Hepatocyte (in vitro differentiated cells): ENCODE results near the gene AUTS2. TPM values are rescaled to one million over a fixed set of nuclear protein-coding genes. Genes with fewer than 3 reads are reported as not detected.

ENCODE experiments used
- DNase-seq: peaks from one replicate; pipeline ENCODE4 v3.0.0-alpha.2; 2016; ENCODE audit warnings: low spot score
- H2AFZ ChIP-seq: fragments of 200-600 bp; sonication (generic); 2 replicates; pipeline ENCODE4 v1.6.0; 2016; ENCODE audit warnings: antibody characterized with exemption, mild to moderate bottlenecking
- H3K27ac ChIP-seq: fragments of 200-600 bp; sonication (generic); 2 replicates; pipeline ENCODE4 v1.5.1; 2016; ENCODE audit warnings: mild to moderate bottlenecking
- H3K27me3 ChIP-seq: fragments of 200-600 bp; sonication (generic); 2 replicates; pipeline ENCODE4 v1.6.1; 2016
- H3K36me3 ChIP-seq: fragments of 200-600 bp; sonication (generic); replicated peaks from 2 replicates; pipeline ENCODE4 v1.5.1; 2016; ENCODE audit warnings: low read depth; ENCODE audit not compliant: insufficient read depth
- H3K4me1 ChIP-seq: fragments of 200-600 bp; sonication (generic); 2 replicates; pipeline ENCODE4 v1.5.1; 2016; ENCODE audit warnings: mild to moderate bottlenecking, moderate library complexity; ENCODE audit not compliant: insufficient read depth
- H3K4me2 ChIP-seq: fragments of 200-600 bp; sonication (generic); 2 replicates; pipeline ENCODE4 v1.6.0; 2016
- H3K4me3 ChIP-seq: fragments of 200-600 bp; sonication (generic); 2 replicates; pipeline ENCODE4 v1.5.1; 2016; ENCODE audit warnings: mild to moderate bottlenecking
- H3K79me2 ChIP-seq: fragments of 200-600 bp; sonication (generic); 2 replicates; pipeline ENCODE4 v1.6.0; 2017; ENCODE audit warnings: mild to moderate bottlenecking
- H3K9me2 ChIP-seq: fragments of 200-600 bp; sonication (generic); replicated peaks from 2 replicates; pipeline ENCODE4 v1.6.0; 2017; ENCODE audit warnings: mild to moderate bottlenecking; ENCODE audit not compliant: insufficient read depth
- H3K9me3 ChIP-seq: fragments of 200-600 bp; sonication (generic); 2 replicates; pipeline ENCODE4 v1.5.1; 2016; ENCODE audit warnings: low read depth, mild to moderate bottlenecking
- H4K20me1 ChIP-seq: fragments of 200-600 bp; sonication (generic); 2 replicates; pipeline ENCODE4 v1.6.0; 2016; ENCODE audit warnings: mild to moderate bottlenecking; ENCODE audit not compliant: insufficient read depth, poor library complexity, severe bottlenecking
- CTCF ChIP-seq: fragments of 200-600 bp; sonication (generic); IDR thresholded peaks from 2 replicates; pipeline ENCODE4 v1.5.1; 2016; ENCODE audit warnings: antibody characterized with exemption, mild to moderate bottlenecking; ENCODE audit not compliant: poor library complexity
- EZH2 ChIP-seq: fragments of 200-600 bp; sonication (generic); IDR thresholded peaks from 2 replicates; pipeline ENCODE4 v1.6.1; 2016; ENCODE audit warnings: antibody characterized with exemption, mild to moderate bottlenecking, borderline replicate concordance
- EZH2phosphoT487 ChIP-seq: fragments of 200-600 bp; sonication (generic); IDR thresholded peaks from one replicate; pipeline ENCODE4 v1.6.1; 2018; ENCODE audit warnings: antibody characterized with exemption, mild to moderate bottlenecking, low read depth, moderate library complexity; ENCODE audit not compliant: unreplicated experiment, severe bottlenecking
- WGBS: methylation state at CpG from one replicate; pipeline ENCODE4 v1.1.6; 2016; ENCODE audit warnings: low lambda C conversion rate; ENCODE audit errors: missing lambda C conversion rate; 5-methylcytosine and 5-hydroxymethylcytosine counted together
- polyA plus RNA-seq: library from polyadenylated mRNA; unstranded; fragments of >200 nt; fragmentation: Nextera tagmentation; extraction: Ambion mirVana; gene quantifications from 2 replicates; pipeline ENCODE4 v1.2.1, GENCODE V29; 2016
- total RNA-seq: library from RNA; depleted of rRNA; stranded (reverse); fragments of >200 nt; gene quantifications from 2 replicates; pipeline ENCODE4 v1.2.3, GENCODE V29; 2014

The AUTS2 gene
- total and polyA plus RNA-seq, 2 experiments from 2014 or later: 34.4 to 40.9 TPM

GRCh38 chr7:69687739-69688433 lies 89.6 kb downstream of the AUTS2 start:
- H3K4me3 ChIP-seq: no peak overlapping the region
- 49% methylated on average over 4 of the region's 4 CpGs for WGBS
- H3K27me3 ChIP-seq: no peaks in the 10 kb centered on the region
- no peaks in the 10 kb centered on the region for H3K36me3 ChIP-seq
- no peak overlapping the region for H2AFZ ChIP-seq
- H3K79me2 ChIP-seq: peaks cover 19% of the 10 kb centered on the region
- no peak overlapping the region for H3K27ac ChIP-seq
- DNase-seq: no peak
- peaks cover 7% of the 10 kb centered on the region for H4K20me1 ChIP-seq
- H3K4me1 ChIP-seq: peaks cover 15% of the 10 kb centered on the region
- no peaks in the 10 kb centered on the region for H3K9me3 ChIP-seq
- H3K9me2 ChIP-seq: no peaks in the 10 kb centered on the region
- TF ChIP-seq EZH2phosphoT487 (no peak), CTCF (no peak), EZH2 (no peak)
- H3K4me2 ChIP-seq: no peak overlapping the region

- H3K27ac ChIP-seq: no peak overlapping the region
- no peak overlapping the region for H2AFZ ChIP-seq
- DNase-seq: no peak
- H3K4me3 ChIP-seq: no peak overlapping the region
- no peak overlapping the region for H3K4me2 ChIP-seq
- peaks cover 1% of the 10 kb centered on the region for H4K20me1 ChIP-seq
- TF ChIP-seq EZH2phosphoT487: no peak
- TF ChIP-seq CTCF: no peak
- TF ChIP-seq EZH2: no peak
- H3K79me2 ChIP-seq: peaks cover 31% of the 10 kb centered on the region
- 98% methylated on average over 6 of the region's 6 CpGs for whole genome bisulfite sequencing
- H3K9me3 ChIP-seq: no peaks in the 10 kb centered on the region
- H3K9me2 ChIP-seq: no peaks in the 10 kb centered on the region
- peaks cover 8% of the 10 kb centered on the region for H3K4me1 ChIP-seq
- no peaks in the 10 kb centered on the region for H3K36me3 ChIP-seq
- no peaks in the 10 kb centered on the region for H3K27me3 ChIP-seq
These were observed 92.1 kb downstream of the AUTS2 start for GRCh38 chr7:69690329-69690728.

- Histone ChIP-seq H3K4me2 (no peak overlapping the region), H3K36me3 (no peaks in the 10 kb centered on the region), H3K4me3 (no peak overlapping the region), H3K9me2 (no peaks in the 10 kb centered on the region), H4K20me1 (no peaks in the 10 kb centered on the region), H3K9me3 (no peaks in the 10 kb centered on the region), H3K27me3 (no peaks in the 10 kb centered on the region), H2AFZ (no peak overlapping the region), H3K27ac (no peak overlapping the region), H3K4me1 (peaks cover 8% of the 10 kb centered on the region), H3K79me2 (peaks cover 29% of the 10 kb centered on the region)
- 94% methylated on average over 6 of the region's 6 CpGs for WGBS
- DNase-seq: no peak
- TF ChIP-seq EZH2 (no peak), CTCF (no peak), EZH2phosphoT487 (no peak)
These were observed 93.1 kb downstream of the AUTS2 start for GRCh38 chr7:69691327-69691726.

GRCh38 chr7:69691734-69692133 lies 93.5 kb downstream of the AUTS2 start:
- Histone ChIP-seq H3K9me2 (no peaks in the 10 kb centered on the region), H3K9me3 (no peaks in the 10 kb centered on the region), H3K79me2 (peaks cover 29% of the 10 kb centered on the region), H3K4me1 (peaks cover 8% of the 10 kb centered on the region), H2AFZ (no peak overlapping the region), H3K36me3 (no peaks in the 10 kb centered on the region), H3K4me3 (no peak overlapping the region), H3K27me3 (no peaks in the 10 kb centered on the region), H3K27ac (no peak overlapping the region), H3K4me2 (no peak overlapping the region), H4K20me1 (no peaks in the 10 kb centered on the region)
- DNase-seq: no peak
- WGBS: 82% methylated on average over 4 of the region's 4 CpGs
- no peak for TF ChIP-seq EZH2phosphoT487
- TF ChIP-seq EZH2: no peak
- no peak for TF ChIP-seq CTCF
